ENCODE results near the gene BCAS3.

The BCAS3 gene

DNA sequence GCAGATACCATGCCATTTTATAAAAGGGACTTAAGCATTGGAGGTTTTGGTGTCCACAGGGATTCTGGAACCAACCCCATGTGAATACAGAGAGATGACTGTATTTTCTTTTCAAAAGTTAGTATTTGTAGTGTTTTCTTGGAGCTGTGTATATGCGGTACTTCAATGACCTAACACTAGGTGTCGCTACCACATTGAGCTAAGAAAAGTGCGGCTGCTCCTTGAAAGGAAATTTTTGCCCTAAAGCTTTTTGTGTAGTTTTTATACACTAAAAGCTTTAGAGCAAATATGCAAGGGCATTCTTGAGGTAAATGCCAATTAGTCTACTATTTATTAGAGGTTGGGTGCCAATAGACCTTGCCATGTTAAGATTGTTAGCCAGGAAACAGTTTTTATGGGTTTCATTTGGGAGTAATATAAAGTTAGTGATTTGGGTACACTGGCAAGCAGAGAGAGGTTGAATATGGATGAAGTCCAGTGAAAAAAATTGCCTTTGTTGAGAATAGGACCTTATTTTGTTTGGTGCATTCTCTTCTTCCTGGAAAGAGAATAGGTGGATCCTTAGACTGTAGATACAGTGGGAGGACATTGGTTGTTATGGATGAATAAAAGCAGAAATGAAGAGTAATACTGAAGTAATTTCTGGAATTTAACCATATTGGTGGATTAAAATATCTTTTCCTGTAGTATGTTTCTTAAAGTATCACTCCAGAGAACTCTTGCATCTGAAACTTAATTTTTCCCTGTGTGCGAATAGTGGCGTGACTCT lies 43.3 kb downstream of the BCAS3 start:
- no peak overlapping the region for H3K4me3 ChIP-seq (ENCODE audit: low read depth, low read length, poor library complexity, severe bottlenecking)
- no peaks in the 10 kb centered on the region for H3K9me3 ChIP-seq (ENCODE audit: low read length)
- no peak overlapping the region for H2AFZ ChIP-seq (ENCODE audit: low read length)
- no peak overlapping the region for H3K4me2 ChIP-seq (ENCODE audit: low read length)
- H3K4me1 ChIP-seq (ENCODE audit: insufficient read depth, low read length, severe bottlenecking), result no peaks in the 10 kb centered on the region
- no peaks in the 10 kb centered on the region for H3K27me3 ChIP-seq (ENCODE audit: insufficient read depth, low read length)
- H3K9me2 ChIP-seq (ENCODE audit: low read depth, low read length), result no peaks in the 10 kb centered on the region
- TF ChIP-seq, protein P1, sequence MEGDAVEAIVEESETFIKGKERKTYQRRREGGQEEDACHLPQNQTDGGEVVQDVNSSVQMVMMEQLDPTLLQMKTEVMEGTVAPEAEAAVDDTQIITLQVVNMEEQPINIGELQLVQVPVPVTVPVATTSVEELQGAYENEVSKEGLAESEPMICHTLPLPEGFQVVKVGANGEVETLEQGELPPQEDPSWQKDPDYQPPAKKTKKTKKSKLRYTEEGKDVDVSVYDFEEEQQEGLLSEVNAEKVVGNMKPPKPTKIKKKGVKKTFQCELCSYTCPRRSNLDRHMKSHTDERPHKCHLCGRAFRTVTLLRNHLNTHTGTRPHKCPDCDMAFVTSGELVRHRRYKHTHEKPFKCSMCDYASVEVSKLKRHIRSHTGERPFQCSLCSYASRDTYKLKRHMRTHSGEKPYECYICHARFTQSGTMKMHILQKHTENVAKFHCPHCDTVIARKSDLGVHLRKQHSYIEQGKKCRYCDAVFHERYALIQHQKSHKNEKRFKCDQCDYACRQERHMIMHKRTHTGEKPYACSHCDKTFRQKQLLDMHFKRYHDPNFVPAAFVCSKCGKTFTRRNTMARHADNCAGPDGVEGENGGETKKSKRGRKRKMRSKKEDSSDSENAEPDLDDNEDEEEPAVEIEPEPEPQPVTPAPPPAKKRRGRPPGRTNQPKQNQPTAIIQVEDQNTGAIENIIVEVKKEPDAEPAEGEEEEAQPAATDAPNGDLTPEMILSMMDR (IDR thresholded peaks at IDR 0.05; ENCODE audit: low read length), result peak; percentile 66
- no peak for TF ChIP-seq EZH2 (IDR thresholded peaks at IDR 0.05; ENCODE audit: borderline replicate concordance, low read length)
- no peaks in the 10 kb centered on the region for H4K20me1 ChIP-seq (ENCODE audit: insufficient read depth, low read length)
- no peaks in the 10 kb centered on the region for H3K36me3 ChIP-seq (ENCODE audit: insufficient read depth, low read length)
- H3K79me2 ChIP-seq (ENCODE audit: insufficient read depth, low read length), result no peaks in the 10 kb centered on the region
- H3K9ac ChIP-seq (ENCODE audit: low read length), result no peak overlapping the region
- no peak overlapping the region for H3K27ac ChIP-seq (ENCODE audit: low read depth, low read length, poor library complexity, severe bottlenecking)
- H3F3A ChIP-seq (ENCODE audit: insufficient read depth, low read length), result no peaks in the 10 kb centered on the region

DNA sequence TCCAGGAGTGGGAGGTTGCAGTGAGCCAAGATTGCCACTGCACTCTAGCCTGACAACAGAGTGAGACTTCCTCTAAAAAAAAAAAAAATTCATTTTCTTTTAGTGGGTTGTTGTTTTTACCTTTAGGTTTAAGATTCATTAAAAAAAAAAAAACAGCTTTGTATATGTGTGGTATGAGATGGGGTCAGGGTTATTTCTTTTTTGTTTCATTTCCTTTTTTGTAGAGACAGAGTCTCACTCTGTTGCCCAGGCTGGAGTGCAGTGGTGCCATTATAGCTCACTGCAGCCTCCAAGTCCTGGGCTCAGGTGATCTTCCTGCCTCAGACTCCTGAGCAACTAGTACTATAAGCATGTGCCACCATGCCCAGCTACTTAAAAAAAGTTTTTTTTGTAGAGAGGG lies 47.0 kb downstream of the BCAS3 start:
- Histone ChIP-seq H3K4me2 (ENCODE audit: low read length) (no peak overlapping the region), H3K27ac (ENCODE audit: low read depth, low read length, poor library complexity, severe bottlenecking) (no peak overlapping the region), H3K9ac (ENCODE audit: low read length) (no peak overlapping the region), H3K4me3 (ENCODE audit: low read depth, low read length, poor library complexity, severe bottlenecking) (no peak overlapping the region), H3K79me2 (ENCODE audit: insufficient read depth, low read length) (no peaks in the 10 kb centered on the region), H4K20me1 (ENCODE audit: insufficient read depth, low read length) (no peaks in the 10 kb centered on the region), H3K4me1 (ENCODE audit: insufficient read depth, low read length, severe bottlenecking) (peaks cover 9% of the 10 kb centered on the region), H3K9me2 (ENCODE audit: low read depth, low read length) (no peaks in the 10 kb centered on the region), H2AFZ (ENCODE audit: low read length) (no peak overlapping the region), H3K27me3 (ENCODE audit: insufficient read depth, low read length) (no peaks in the 10 kb centered on the region), H3K36me3 (ENCODE audit: insufficient read depth, low read length) (no peaks in the 10 kb centered on the region), H3K9me3 (ENCODE audit: low read length) (no peaks in the 10 kb centered on the region), H3F3A (ENCODE audit: insufficient read depth, low read length) (no peaks in the 10 kb centered on the region)
- TF ChIP-seq, protein P1 (IDR thresholded peaks at IDR 0.05; ENCODE audit: low read length), result no peak
- no peak for TF ChIP-seq EZH2 (IDR thresholded peaks at IDR 0.05; ENCODE audit: borderline replicate concordance, low read length)

DNA sequence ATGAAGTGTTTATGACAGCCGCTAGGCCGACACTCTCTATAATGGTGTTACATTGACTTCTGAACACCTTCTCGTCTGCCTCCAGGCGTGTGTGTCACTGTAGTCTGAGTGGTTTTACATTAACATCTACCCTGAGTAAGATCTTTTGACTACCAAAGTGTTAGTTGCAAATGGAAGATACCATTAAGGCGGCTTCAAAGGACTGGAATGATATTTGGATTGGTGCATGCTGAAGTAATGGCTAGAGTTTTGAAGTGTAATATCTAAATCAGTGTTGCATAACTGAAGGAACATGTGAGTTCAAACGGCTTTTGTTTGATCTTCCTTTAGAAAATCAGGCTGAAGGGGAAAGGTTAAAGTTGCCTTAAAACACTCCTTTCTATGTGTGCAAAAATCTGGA lies 52.2 kb downstream of the BCAS3 start:
- Histone ChIP-seq H3K4me3 (ENCODE audit: low read depth, low read length, poor library complexity, severe bottlenecking) (peak overlapping the region; percentile 31), H2AFZ (ENCODE audit: low read length) (no peak overlapping the region; the same call in 1 of the 2 replicates), H3K9me2 (ENCODE audit: low read depth, low read length) (no peaks in the 10 kb centered on the region), H4K20me1 (ENCODE audit: insufficient read depth, low read length) (no peaks in the 10 kb centered on the region), H3K27me3 (ENCODE audit: insufficient read depth, low read length) (no peaks in the 10 kb centered on the region), H3K79me2 (ENCODE audit: insufficient read depth, low read length) (no peaks in the 10 kb centered on the region), H3K4me1 (ENCODE audit: insufficient read depth, low read length, severe bottlenecking) (peaks cover 23% of the 10 kb centered on the region), H3K9me3 (ENCODE audit: low read length) (no peaks in the 10 kb centered on the region), H3K36me3 (ENCODE audit: insufficient read depth, low read length) (no peaks in the 10 kb centered on the region), H3K27ac (ENCODE audit: low read depth, low read length, poor library complexity, severe bottlenecking) (peak overlapping the region; percentile 77), H3K9ac (ENCODE audit: low read length) (peak overlapping the region; percentile 61), H3K4me2 (ENCODE audit: low read length) (peak overlapping the region; percentile 54), H3F3A (ENCODE audit: insufficient read depth, low read length) (no peaks in the 10 kb centered on the region)
- TF ChIP-seq, protein P1 (IDR thresholded peaks at IDR 0.05; ENCODE audit: low read length), result no peak
- TF ChIP-seq EZH2 (IDR thresholded peaks at IDR 0.05; ENCODE audit: borderline replicate concordance, low read length), result no peak

Data from OCI-LY1 (cell line).